Measurements from ENCODE around the gene RRP8. TPM values are rescaled to one million over a fixed set of nuclear protein-coding genes. Genes with fewer than 3 reads are reported as not detected.

RRP8 gene
- total and polyA plus RNA-seq, 2 donors (not counting 1 experiment from before 2014, with no cell fraction given), result 8.6 to 29.4 TPM

DNA sequence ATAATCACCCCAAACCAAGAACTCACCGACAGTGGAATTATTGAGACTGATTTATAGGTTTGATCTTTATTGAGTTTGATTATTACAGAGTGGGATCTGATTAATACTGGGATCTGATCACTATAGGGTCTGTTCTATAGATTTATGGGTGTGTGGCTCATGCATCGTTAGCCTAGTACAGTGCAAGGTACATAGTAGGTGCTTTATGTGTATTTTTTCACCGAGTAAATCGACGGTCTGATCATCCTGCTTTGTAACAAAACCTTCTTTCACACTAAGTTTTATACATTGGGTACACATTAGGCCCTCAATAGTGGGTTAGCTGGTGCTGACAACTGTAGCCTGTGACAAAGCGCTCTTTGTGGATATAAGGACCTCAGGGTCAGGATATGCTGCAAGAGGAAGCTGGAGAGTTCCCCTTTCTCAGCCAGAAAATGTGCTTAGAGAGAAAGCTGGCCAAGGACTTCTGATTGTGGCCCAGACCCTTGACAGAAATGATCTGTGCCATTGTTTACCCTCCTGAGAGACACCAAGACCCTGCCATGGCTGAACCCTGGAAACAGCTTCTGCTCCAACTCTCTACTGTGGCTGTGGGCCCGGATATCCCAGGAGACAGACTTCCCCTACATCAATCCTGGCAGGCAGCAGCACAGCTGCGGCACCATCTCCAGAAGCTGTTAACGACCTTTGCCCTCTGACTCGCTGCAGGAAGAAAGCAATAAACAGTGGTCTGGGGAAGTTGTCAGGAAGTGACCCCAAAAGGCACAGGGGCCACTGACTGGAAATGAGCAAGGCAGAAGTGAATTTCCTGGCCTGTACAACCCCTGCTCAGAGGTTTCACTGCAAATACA lies 31.9 kb upstream of the RRP8 start:
- Mint-ChIP-seq H3K27me3 (no peaks in the 10 kb centered on the region), H3K4me1 (no peaks in the 10 kb centered on the region), H3K27ac (peak overlapping the region; percentile 18), H3K4me3 (no peak overlapping the region), H3K9me3 (ENCODE audit: insufficient read depth) (no peaks in the 10 kb centered on the region)
- intact Hi-C loops (cut with micrococcal nuclease), result no loop called here
- H3K9me3 ChIP-seq (ENCODE audit: control extremely low read depth in 1 of 3, control insufficient read depth in 2 of 3, insufficient read depth in 1 of 3, low read length in 2 of 3), result no peaks in the 10 kb centered on the region
- H2AFZ ChIP-seq (ENCODE audit: insufficient read depth, low read depth, low read length, poor library complexity, severe bottlenecking), result no peak overlapping the region
- no peaks in the 10 kb centered on the region for H4K20me1 ChIP-seq (ENCODE audit: control insufficient read depth, insufficient read depth, low read length, poor library complexity, severe bottlenecking)
- peaks cover 0 to 3% of the 10 kb centered on the region in 2 donors for H3K4me1 ChIP-seq (ENCODE audit: control insufficient read depth in 2 of 2, insufficient read depth in 2 of 2, low read length in 2 of 2)
- no peak for ATAC-seq (ENCODE audit: low read depth)
- TF ChIP-seq CTCF (IDR thresholded peaks at IDR 0.05), result no peak
- no peak for TF ChIP-seq EZH2 (IDR thresholded peaks at IDR 0.05; ENCODE audit: borderline replicate concordance, insufficient read depth, low read depth, low read length, poor library complexity, severe bottlenecking)
- H3K4me3 ChIP-seq (ENCODE audit: control extremely low read depth in 1 of 5, extremely low read depth in 1 of 5, insufficient read depth in 1 of 5, low read depth in 2 of 5, low read length in 4 of 5), result no peak overlapping the region
- ChIA-PET CTCF (interaction anchor here (0.5 kb wide), 1 partner anchor 30 kb away, joined by 3 read pairs; no protein-coding TSS in a partner anchor), POLR2A (interaction anchor here (1.1 kb wide), 1 partner anchor 22 kb away, joined by 3 read pairs; no protein-coding TSS in a partner anchor)
- no peaks in the 10 kb centered on the region for H3K79me2 ChIP-seq (ENCODE audit: control insufficient read depth, insufficient read depth, low read length)
- H3K36me3 ChIP-seq (replicated peaks in 1 of 2; ENCODE audit: control extremely low read depth in 1 of 2, control insufficient read depth in 1 of 2, extremely low read depth in 1 of 2, insufficient read depth in 2 of 2, low read length in 1 of 2), result no peaks in the 10 kb centered on the region
- H3K4me2 ChIP-seq (replicated peaks; ENCODE audit: low read depth, low read length, poor library complexity, severe bottlenecking), result no peak overlapping the region
- H3K27me3 ChIP-seq (replicated peaks in 1 of 4; ENCODE audit: control extremely low read depth in 1 of 4, control insufficient read depth in 3 of 4, insufficient read depth in 4 of 4, low read length in 3 of 4), result no peaks in the 10 kb centered on the region
- WGBS (ENCODE audit: insufficient coverage), result 33% methylated on average over 4 of the region's 10 CpGs
- no peak overlapping the region for H3K9ac ChIP-seq (ENCODE audit: low read length)
- no peak overlapping the region for H3K27ac ChIP-seq (ENCODE audit: low read length in 2 of 2)
- no peak for DNase-seq

- H3K27me3 ChIP-seq (replicated peaks in 1 of 4; ENCODE audit: control extremely low read depth in 1 of 4, control insufficient read depth in 3 of 4, insufficient read depth in 4 of 4, low read length in 3 of 4), result no peaks in the 10 kb centered on the region
- no peak overlapping the region for H3K27ac ChIP-seq (ENCODE audit: low read length in 2 of 2)
- CTCF ChIA-PET, result no interaction called here
- H3K4me1 ChIP-seq (ENCODE audit: control insufficient read depth in 2 of 2, insufficient read depth in 2 of 2, low read length in 2 of 2), result peaks cover 0 to 3% of the 10 kb centered on the region in 2 donors
- POLR2A ChIA-PET, result interaction anchor here (0.6 to 1.1 kb wide), 2 partner anchors 21 to 31 kb away, joined by 3 read pairs; no protein-coding TSS in a partner anchor
- H3K27me3 Mint-ChIP-seq, result no peaks in the 10 kb centered on the region
- H3K9ac ChIP-seq (ENCODE audit: low read length), result no peak overlapping the region
- no peaks in the 10 kb centered on the region for H4K20me1 ChIP-seq (ENCODE audit: control insufficient read depth, insufficient read depth, low read length, poor library complexity, severe bottlenecking)
- no peak overlapping the region for H3K27ac Mint-ChIP-seq
- no peak for DNase-seq
- no peak for ATAC-seq (ENCODE audit: low read depth)
- TF ChIP-seq EZH2 (IDR thresholded peaks at IDR 0.05; ENCODE audit: borderline replicate concordance, insufficient read depth, low read depth, low read length, poor library complexity, severe bottlenecking) (no peak), CTCF (IDR thresholded peaks at IDR 0.05) (no peak)
- no peak overlapping the region for H3K4me3 Mint-ChIP-seq
- no CpG with 5 or more reads among the region's 1 CpG for WGBS (ENCODE audit: insufficient coverage)
- no peak overlapping the region for H3K4me2 ChIP-seq (replicated peaks; ENCODE audit: low read depth, low read length, poor library complexity, severe bottlenecking)
- intact Hi-C loops (cut with micrococcal nuclease), result no loop called here
- H2AFZ ChIP-seq (ENCODE audit: insufficient read depth, low read depth, low read length, poor library complexity, severe bottlenecking), result no peak overlapping the region
- H3K9me3 Mint-ChIP-seq (ENCODE audit: insufficient read depth), result no peaks in the 10 kb centered on the region
- H3K4me3 ChIP-seq (ENCODE audit: control extremely low read depth in 1 of 5, extremely low read depth in 1 of 5, insufficient read depth in 1 of 5, low read depth in 2 of 5, low read length in 4 of 5), result no peak overlapping the region
- no peaks in the 10 kb centered on the region for H3K9me3 ChIP-seq (ENCODE audit: control extremely low read depth in 1 of 3, control insufficient read depth in 2 of 3, insufficient read depth in 1 of 3, low read length in 2 of 3)
- H3K4me1 Mint-ChIP-seq, result no peaks in the 10 kb centered on the region
- no peaks in the 10 kb centered on the region for H3K79me2 ChIP-seq (ENCODE audit: control insufficient read depth, insufficient read depth, low read length)
- no peaks in the 10 kb centered on the region for H3K36me3 ChIP-seq (replicated peaks in 1 of 2; ENCODE audit: control extremely low read depth in 1 of 2, control insufficient read depth in 1 of 2, extremely low read depth in 1 of 2, insufficient read depth in 2 of 2, low read length in 1 of 2)
These were observed 31.1 kb upstream of the RRP8 start for GRCh38 chr11:6634534-6634933.

All from B cell (primary cell).